Measurements from ENCODE around the gene WDR93.

Gene WDR93

GRCh38 chr15:89690276-89691218 lies at the start of gene WDR93, which contains the start of gene PEX11A:
Gene WDR93 (plus strand): TSS chr15:89690811. CDS start chr15:89701747, 10,936 bp downstream.
Gene PEX11A (minus strand): TSS chr15:89690754. CDS start chr15:89690632, 122 bp downstream.
- DNase-seq, result peak; percentile 81

GRCh38 chr15:89641053-89641452 lies 49.6 kb upstream of the WDR93 start:
- no peak for DNase-seq

- no peak for DNase-seq
Observed at GRCh38 chr15:89642106-89642505, 48.5 kb upstream of the WDR93 start.

GRCh38 chr15:89645680-89646079 lies 44.9 kb upstream of the WDR93 start:
- DNase-seq, result no peak

- no peak for DNase-seq
Observed at GRCh38 chr15:89646416-89647141, 44.0 kb upstream of the WDR93 start.

- DNase-seq, result peak; percentile 61
Observed at GRCh38 chr15:89647191-89647851, 43.3 kb upstream of the WDR93 start.

GRCh38 chr15:89648106-89649012 lies 42.3 kb upstream of the WDR93 start:
- no peak for DNase-seq

GRCh38 chr15:89649013-89649625 lies 41.5 kb upstream of the WDR93 start:
- DNase-seq, result no peak

- DNase-seq, result no peak
Observed at GRCh38 chr15:89649716-89650115, 40.9 kb upstream of the WDR93 start.

GRCh38 chr15:89652131-89652530 lies 38.5 kb upstream of the WDR93 start:
- no peak for DNase-seq

- DNase-seq, result no peak
Observed at GRCh38 chr15:89652666-89653065, 37.9 kb upstream of the WDR93 start.

- no peak for DNase-seq
Observed at GRCh38 chr15:89653578-89653977, 37.0 kb upstream of the WDR93 start.

GRCh38 chr15:89654301-89654761 lies 36.3 kb upstream of the WDR93 start:
- DNase-seq, result no peak

- no peak for DNase-seq
Observed at GRCh38 chr15:89654847-89655805, 35.5 kb upstream of the WDR93 start, which contains the start of gene KIF7. Gene KIF7 (minus strand): TSS chr15:89655467. CDS start chr15:89652930, 2,537 bp downstream.

GRCh38 chr15:89656116-89656815 lies 34.3 kb upstream of the WDR93 start:
- no peak for DNase-seq

GRCh38 chr15:89657686-89658200 lies 32.9 kb upstream of the WDR93 start:
- DNase-seq, result no peak

- no peak for DNase-seq
Observed at GRCh38 chr15:89659295-89659694, 31.3 kb upstream of the WDR93 start.

GRCh38 chr15:89660556-89660955 lies 30.1 kb upstream of the WDR93 start:
- no peak for DNase-seq

Measured in activated CD4-positive, alpha-beta T cell treated with anti-CD3 and anti-CD28 coated beads, Interleukin-2, amount 50 U/mL, for 16 hours (primary cell).